GM23248 (cell line): ENCODE measurements around the gene PLCB4.

Experiments
- EZH2 ChIP-seq: fragments of 200-600 bp; sonication (generic); IDR thresholded peaks from 2 replicates; pipeline ENCODE4 v1.6.1; 2018; ENCODE audit warnings: antibody characterized with exemption, mild to moderate bottlenecking; ENCODE audit not compliant: insufficient read depth, poor library complexity, severe bottlenecking
- EZH2phosphoT487 ChIP-seq: fragments of 200-600 bp; sonication (generic); IDR thresholded peaks from 2 replicates; pipeline ENCODE4 v1.6.1; 2018; ENCODE audit warnings: antibody characterized with exemption, moderate library complexity, mild to moderate bottlenecking, low read depth; ENCODE audit not compliant: insufficient read depth

- no peak for TF ChIP-seq EZH2
- no peak for TF ChIP-seq EZH2phosphoT487
Measured at GRCh38 chr20:9467995-9468394, 399.1 kb downstream of the PLCB4 start.
